Stimulated activated naive B cell treated with anti-CD40 and anti-IgM and Interleukin-4, amounts not matched to agents 10 μg/mL and 1 μg/mL and 100 μg/mL, for 72 hours (primary cell): ENCODE data around the gene LRRC47.
"Not testable (repeated sequence)": the region's sequence is repeated elsewhere in the genome, so short reads cannot be mapped to it uniquely, and the experiment has no call there.

Source experiments
- ATAC-seq, 2 donors: fragments of 150-1000 bp; cut with Tn5 transposase; replicated peaks; 2 replicates each; pipeline ENCODE4 v1.10.0; 2021; ENCODE audit warnings: moderate library complexity in 1 of 2
- DNase-seq: peaks from one replicate; pipeline ENCODE4 v3.0.0; 2021
- H3K27ac Mint-ChIP-seq: one replicate; pipeline ENCODE4 v1.8.0; 2022; ENCODE audit warnings: mild to moderate bottlenecking, mixed read lengths
- H3K27me3 Mint-ChIP-seq, 2 donors: one replicate each; pipeline ENCODE4 v1.8.0; 2022; ENCODE audit warnings: mixed read lengths in 2 of 2
- H3K36me3 Mint-ChIP-seq, 2 donors: one replicate each; pipeline ENCODE4 v1.8.0; 2022; ENCODE audit warnings: mixed read lengths in 2 of 2, mild to moderate bottlenecking in 1 of 2
- H3K4me1 Mint-ChIP-seq, 2 donors: one replicate each; pipeline ENCODE4 v1.8.0; 2022; ENCODE audit warnings: mixed read lengths in 2 of 2, mild to moderate bottlenecking in 1 of 2
- H3K4me3 Mint-ChIP-seq, 2 donors: one replicate each; pipeline ENCODE4 v1.8.0; 2022; ENCODE audit warnings: mild to moderate bottlenecking in 2 of 2, mixed read lengths in 2 of 2, moderate library complexity in 1 of 2
- H3K9me3 Mint-ChIP-seq, 2 donors: one replicate each; pipeline ENCODE4 v1.8.0; 2022; ENCODE audit warnings: mixed read lengths in 2 of 2, mild to moderate bottlenecking in 1 of 2

Gene LRRC47

DNA sequence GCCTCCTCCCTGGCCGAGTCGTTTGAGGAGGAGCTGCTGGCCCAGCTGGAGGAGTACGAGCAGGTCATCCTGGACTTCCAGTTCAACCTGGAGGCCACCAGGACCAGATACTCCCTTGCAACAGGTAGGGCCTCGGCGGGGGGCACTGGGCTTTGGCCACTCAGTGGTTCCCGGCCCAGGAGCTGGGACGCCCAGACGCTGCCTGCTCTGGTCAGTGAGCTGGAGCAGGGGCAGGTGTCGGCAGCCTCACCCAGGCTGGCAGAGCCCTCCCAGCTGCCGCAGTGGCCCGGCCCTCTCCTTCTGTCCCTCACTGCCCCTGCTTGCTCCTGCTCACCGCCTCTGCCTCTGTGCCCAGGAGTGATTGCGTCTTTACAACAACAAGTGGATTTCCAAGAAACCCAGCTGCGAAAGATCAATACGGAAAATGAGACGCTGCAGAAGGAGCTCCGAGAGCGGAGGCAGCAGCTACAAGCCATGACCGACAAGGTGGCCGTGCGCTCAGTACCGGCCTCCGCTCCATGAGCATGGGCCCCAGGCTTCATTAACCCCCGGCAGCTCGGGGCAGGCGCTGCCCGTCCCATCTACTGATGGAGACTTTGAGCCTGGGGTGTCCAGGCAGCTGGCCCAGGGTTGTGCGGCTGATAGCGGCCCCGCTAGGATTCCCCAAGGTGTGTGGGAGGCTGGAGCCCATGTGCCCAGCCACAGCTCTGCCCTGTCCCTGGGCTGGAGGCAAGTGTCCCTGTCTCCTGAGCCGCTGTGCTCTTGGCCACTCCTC, 32.8 kb downstream of the LRRC47 start:
- Mint-ChIP-seq H3K36me3 (peaks cover 0 to 2% of the 10 kb centered on the region in 2 donors), H3K27ac (no peak overlapping the region), H3K9me3 (peaks cover 0 to 3% of the 10 kb centered on the region in 2 donors), H3K4me1 (no peaks in the 10 kb centered on the region), H3K27me3 (peaks cover 34 to 52% of the 10 kb centered on the region in 2 donors), H3K4me3 (no peak overlapping the region)
- DNase-seq (no peak), ATAC-seq (no peak)

DNA sequence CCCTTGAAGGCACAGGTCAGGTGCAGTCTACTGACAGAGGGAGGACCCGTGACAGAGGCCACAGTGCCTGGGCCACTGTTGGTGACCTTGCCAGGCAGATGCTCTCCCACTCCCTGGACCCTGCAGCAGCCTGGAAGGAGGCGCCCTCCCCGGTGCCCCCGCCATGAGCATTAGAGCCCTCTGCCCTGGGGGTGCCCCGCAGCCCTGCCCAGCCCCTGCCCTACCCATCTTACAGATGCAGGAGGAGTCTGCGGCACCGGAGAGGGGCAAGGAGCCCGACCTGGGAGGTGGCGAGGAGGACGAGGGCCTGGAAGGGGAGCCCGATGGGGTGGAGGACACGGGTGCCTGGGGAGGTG, 33.4 kb downstream of the LRRC47 start:
- no peak overlapping the region for H3K4me3 Mint-ChIP-seq
- H3K27me3 Mint-ChIP-seq = peaks cover 35 to 52% of the 10 kb centered on the region in 2 donors
- DNase-seq (no peak), ATAC-seq (no peak)
- H3K27ac Mint-ChIP-seq = no peak overlapping the region
- H3K4me1 Mint-ChIP-seq = no peaks in the 10 kb centered on the region
- H3K9me3 Mint-ChIP-seq = peaks cover 0 to 3% of the 10 kb centered on the region in 2 donors
- H3K36me3 Mint-ChIP-seq = peaks cover 0 to 2% of the 10 kb centered on the region in 2 donors

DNA sequence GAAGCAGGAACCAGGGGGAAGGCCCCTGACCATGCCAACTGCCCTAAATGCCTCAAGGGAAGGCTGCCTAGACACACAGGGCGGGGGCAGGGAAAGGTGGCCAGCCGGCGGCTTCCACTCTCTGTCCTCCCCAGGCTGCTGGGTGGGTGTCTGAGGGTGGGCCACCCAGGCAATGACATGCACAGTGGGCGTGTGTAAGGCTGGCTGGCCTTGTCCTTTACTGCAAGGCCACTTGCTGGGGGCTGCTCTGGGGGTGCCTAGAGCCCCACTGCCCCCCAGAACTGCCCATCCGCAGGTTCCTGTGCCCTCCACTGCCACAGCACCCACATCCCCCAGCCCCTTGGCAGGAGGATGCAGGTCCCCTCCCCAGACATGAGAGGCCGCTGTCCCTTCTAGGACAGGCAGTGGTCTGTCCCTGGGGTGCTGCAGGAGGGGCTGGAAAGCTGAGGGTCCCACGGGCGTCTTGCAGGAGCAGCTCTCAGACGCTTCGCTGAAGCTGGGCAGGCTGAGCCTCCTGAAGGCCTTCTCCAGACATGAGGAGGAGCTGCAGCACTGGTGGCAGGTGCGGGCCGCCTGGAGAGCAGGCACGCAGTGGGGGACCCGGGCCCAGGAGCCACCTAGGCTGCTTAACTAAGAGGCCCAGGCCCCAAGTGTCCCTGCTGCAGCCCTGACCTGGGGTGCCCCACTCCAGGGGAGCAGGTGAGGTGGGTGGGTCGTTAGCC, 34.0 kb downstream of the LRRC47 start:
- no peak for ATAC-seq
- H3K36me3 Mint-ChIP-seq = peaks cover 0 to 2% of the 10 kb centered on the region in 2 donors
- peaks cover 0 to 3% of the 10 kb centered on the region in 2 donors for H3K9me3 Mint-ChIP-seq
- H3K27ac Mint-ChIP-seq = no peak overlapping the region
- no peaks in the 10 kb centered on the region for H3K4me1 Mint-ChIP-seq
- H3K27me3 Mint-ChIP-seq = peaks cover 30 to 46% of the 10 kb centered on the region in 2 donors
- H3K4me3 Mint-ChIP-seq = no peak overlapping the region
- no peak for DNase-seq

DNA sequence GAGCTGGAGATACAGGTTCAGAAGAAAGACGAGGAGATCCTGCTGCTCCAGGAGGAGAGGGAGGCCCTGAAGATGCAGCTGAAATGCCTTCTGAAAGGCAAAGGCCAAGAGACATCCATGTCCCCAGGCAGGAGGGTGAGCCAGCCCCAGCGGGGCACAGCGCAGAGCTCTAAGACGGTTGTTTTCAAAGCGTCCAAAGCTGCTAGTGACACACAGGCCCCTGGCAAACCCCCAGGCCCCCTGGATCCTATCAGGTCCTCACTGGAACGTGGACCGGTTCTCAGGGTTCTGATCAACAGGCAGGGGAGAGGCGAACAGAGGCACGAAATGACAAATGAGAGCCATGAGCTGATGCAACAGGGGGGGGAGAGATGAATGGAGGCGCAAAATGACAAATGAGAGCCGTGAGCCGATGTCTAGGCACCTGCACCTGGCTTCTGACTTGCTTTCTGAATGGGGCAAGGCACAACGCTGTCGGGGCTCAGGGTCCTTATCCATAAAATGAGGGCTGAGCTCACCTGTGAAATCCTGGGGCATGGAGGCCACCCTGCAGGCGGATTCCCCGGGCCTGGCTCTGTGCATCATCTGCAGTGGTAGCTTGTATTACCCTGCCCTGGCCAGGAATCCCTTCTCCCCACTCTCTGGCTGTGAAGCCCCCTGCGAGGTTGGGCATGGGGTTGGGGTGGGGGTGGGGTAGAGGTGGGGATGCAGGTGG, 34.8 kb downstream of the LRRC47 start:
- ATAC-seq (no peak), DNase-seq (no peak)
- H3K27me3 Mint-ChIP-seq = peaks cover 31 to 48% of the 10 kb centered on the region in 2 donors
- H3K36me3 Mint-ChIP-seq = peaks cover 0 to 2% of the 10 kb centered on the region in 2 donors
- H3K9me3 Mint-ChIP-seq = peaks cover 0 to 3% of the 10 kb centered on the region in 2 donors
- no peak overlapping the region for H3K27ac Mint-ChIP-seq
- H3K4me1 Mint-ChIP-seq = no peaks in the 10 kb centered on the region
- H3K4me3 Mint-ChIP-seq = no peak overlapping the region

DNA sequence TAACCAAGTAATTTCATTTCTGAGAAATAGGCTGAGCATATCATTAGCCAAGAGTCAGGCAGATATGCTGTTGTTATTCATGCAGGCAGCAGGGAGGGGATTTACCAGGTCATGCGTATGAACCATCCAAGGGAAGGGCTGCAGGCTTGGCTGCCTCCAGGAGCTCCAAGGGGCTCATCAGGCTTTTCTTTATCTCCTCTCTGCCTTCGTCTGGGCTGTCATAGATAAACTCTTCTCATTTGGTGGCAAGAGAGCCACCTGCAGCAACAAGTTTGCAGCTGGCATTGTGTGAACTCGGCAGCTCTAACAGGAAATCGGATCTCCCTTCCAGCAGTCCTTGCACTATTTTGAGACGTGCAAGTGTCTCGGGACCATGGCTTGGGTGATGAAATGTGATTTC, 36.5 kb downstream of the LRRC47 start:
- Mint-ChIP-seq H3K36me3 (no peaks in the 10 kb centered on the region), H3K4me1 (no peaks in the 10 kb centered on the region), H3K27ac (no peak overlapping the region), H3K27me3 (peaks cover 32 to 44% of the 10 kb centered on the region in 2 donors), H3K9me3 (peaks cover 0 to 3% of the 10 kb centered on the region in 2 donors), H3K4me3 (no peak overlapping the region)
- no peak for ATAC-seq
- DNase-seq = no peak

DNA sequence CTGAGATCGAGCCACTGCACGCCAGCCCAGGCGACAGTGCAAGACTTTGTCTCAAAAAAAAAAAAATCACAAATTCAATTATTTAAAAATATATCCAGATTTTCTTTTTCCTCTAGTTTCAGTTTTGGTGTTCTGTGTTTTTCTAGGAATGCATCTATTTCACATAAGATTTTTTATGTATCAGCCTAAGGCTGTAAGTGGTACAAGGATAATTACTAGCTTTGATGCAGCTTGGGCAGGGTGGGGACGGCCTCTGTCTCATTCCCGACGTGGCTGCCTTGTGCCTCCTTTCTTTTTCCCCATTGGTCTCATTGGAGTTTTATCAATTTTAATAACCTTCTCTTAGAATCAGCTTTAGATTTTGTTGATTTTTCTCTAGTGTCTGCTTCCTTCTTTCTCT, 37.1 kb downstream of the LRRC47 start:
- Mint-ChIP-seq H3K4me3 (no peak overlapping the region), H3K36me3 (no peaks in the 10 kb centered on the region), H3K4me1 (no peaks in the 10 kb centered on the region), H3K27me3 (peaks cover 32 to 44% of the 10 kb centered on the region in 2 donors), H3K27ac (peak overlapping the region; percentile 67), H3K9me3 (peaks cover 0 to 3% of the 10 kb centered on the region in 2 donors)
- no peak for ATAC-seq
- no peak for DNase-seq

DNA sequence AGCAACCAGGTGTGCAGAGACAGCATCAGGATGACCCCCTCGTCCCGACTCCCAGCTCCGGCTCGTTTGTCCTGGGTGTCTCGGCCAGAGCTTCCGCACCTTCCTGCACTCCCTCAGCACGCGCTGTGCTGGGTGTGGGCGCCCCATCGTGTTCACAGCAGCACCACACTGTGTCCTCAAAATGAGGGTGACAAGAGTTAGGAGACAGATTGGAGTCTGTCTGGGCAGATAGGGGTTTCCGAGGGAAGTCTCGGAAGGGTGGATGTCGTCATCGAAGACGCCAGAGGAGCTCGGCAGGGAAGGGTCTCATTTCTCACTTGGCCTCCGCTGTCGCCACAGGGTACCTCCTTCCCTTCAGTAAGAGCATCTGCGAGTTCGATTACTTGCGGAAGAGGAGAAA, 39.9 kb downstream of the LRRC47 start:
- peaks cover 34 to 49% of the 10 kb centered on the region in 2 donors for H3K27me3 Mint-ChIP-seq
- no peak overlapping the region for H3K27ac Mint-ChIP-seq
- peaks cover 0 to 3% of the 10 kb centered on the region in 2 donors for H3K9me3 Mint-ChIP-seq
- no peak for ATAC-seq
- H3K4me3 Mint-ChIP-seq = no peak overlapping the region
- no peak for DNase-seq
- H3K36me3 Mint-ChIP-seq = no peaks in the 10 kb centered on the region
- no peaks in the 10 kb centered on the region for H3K4me1 Mint-ChIP-seq

DNA sequence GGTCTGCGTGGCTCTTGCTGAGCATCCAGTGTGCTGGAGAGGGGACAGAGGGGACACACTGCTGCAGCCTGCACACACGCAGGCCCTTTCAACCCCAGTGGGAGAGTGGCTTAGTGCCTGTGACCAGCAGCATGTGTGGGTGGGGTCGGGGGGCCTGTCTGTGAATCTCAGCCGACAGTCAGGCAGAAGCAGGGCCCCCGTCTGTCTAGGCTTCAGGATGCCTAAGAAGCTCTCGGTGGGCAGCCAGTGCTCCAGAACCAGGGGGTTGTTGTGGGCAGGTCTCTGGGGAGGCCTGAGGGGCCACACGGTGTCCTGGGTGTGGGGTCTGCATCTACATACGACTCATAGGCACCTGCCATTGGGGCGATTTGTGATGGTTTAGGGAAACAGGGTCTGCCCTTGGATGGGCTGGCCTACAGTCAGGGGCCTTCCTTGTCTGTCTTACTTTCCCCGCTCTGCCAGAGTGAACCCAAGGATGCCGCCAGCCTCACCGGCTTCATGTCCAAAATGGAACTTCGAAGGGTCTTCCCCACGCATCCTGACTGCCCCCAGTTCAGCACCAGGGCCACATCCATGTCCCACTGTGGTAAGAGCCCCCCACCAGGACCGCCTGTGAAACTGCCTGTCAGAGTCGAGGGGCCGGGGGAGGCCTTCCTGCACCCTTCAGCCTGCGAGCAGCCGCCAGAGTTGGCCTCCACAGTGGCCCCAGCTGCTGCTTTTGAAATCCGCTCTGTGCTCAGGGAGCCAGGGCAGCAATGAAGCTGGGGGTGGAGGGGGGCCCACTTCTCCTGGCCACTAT, 42.4 kb downstream of the LRRC47 start:
- H3K27me3 Mint-ChIP-seq = peaks cover 23 to 34% of the 10 kb centered on the region in 2 donors
- H3K27ac Mint-ChIP-seq = no peak overlapping the region
- H3K4me3 Mint-ChIP-seq = no peak overlapping the region
- H3K36me3 Mint-ChIP-seq = no peaks in the 10 kb centered on the region
- DNase-seq (no peak), ATAC-seq (no peak)
- H3K9me3 Mint-ChIP-seq = no peaks in the 10 kb centered on the region
- H3K4me1 Mint-ChIP-seq = no peaks in the 10 kb centered on the region

DNA sequence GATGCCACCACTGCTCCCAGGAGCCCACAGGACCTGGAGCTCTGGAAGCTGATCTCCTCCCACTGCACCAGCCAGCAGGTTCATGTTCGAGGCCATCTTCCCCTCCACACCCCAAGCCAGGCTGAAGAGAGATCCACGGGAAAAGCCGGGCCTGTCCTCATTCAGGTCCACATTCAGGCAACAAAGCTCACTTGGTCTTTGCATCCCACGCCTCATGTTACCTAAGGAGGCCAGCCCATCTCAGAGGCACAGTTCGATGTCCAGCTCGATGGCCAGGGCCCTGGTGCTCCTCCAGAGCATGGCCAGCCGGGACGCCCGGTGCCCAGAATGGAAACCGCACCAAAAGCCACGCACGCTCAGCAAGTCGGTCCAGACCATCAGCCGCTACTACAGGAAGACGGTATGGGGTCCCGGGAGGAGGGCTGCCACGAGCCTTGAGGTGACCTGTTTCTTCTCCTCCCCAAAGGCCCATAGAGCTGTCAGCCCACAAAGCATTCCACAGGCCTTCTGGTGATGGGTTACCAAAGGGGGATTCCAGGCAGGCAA, 43.8 kb downstream of the LRRC47 start, which contains the start of gene CCDC27:
Gene CCDC27 (plus strand): TSS at position 51 of the 546 bp plus-strand sequence. CDS start 32 bp downstream, at position 83.
- DNase-seq (no peak), ATAC-seq (no peak)
- Mint-ChIP-seq H3K9me3 (no peaks in the 10 kb centered on the region), H3K27ac (no peak within 1 kb of the TSS), H3K36me3 (no peaks in the 10 kb centered on the region), H3K4me1 (peaks cover 8 to 10% of the 10 kb centered on the region in 2 donors), H3K4me3 (no peak within 1 kb of the TSS), H3K27me3 (peaks cover 19 to 28% of the 10 kb centered on the region in 2 donors)

DNA sequence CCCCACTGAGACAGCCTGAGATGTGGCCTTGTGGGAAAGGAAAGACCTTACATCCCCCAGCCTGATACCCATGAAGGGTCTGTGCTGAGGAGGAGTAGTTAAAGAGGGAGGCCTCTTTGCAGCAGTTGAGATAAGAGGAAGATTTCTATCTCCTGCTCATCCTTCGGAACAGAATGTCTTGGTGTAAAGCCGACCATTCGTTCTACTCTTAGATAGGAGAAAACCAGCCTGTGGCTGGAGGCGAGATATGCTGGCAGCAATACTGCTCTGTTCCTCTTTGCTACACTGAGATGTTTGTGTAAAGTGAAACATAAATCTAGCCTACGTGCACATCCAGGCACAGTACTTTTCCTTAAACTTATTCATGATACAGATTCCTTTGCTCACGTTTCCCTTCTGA, 45.6 kb downstream of the LRRC47 start:
- H3K4me3 Mint-ChIP-seq = no peak overlapping the region
- H3K27ac Mint-ChIP-seq = no peak overlapping the region
- H3K36me3 Mint-ChIP-seq = peaks cover 0 to 2% of the 10 kb centered on the region in 2 donors
- peaks cover 15 to 20% of the 10 kb centered on the region in 2 donors for H3K4me1 Mint-ChIP-seq
- ATAC-seq (no peak), DNase-seq (no peak)
- H3K27me3 Mint-ChIP-seq = peaks cover 8 to 16% of the 10 kb centered on the region in 2 donors
- no peaks in the 10 kb centered on the region for H3K9me3 Mint-ChIP-seq

DNA sequence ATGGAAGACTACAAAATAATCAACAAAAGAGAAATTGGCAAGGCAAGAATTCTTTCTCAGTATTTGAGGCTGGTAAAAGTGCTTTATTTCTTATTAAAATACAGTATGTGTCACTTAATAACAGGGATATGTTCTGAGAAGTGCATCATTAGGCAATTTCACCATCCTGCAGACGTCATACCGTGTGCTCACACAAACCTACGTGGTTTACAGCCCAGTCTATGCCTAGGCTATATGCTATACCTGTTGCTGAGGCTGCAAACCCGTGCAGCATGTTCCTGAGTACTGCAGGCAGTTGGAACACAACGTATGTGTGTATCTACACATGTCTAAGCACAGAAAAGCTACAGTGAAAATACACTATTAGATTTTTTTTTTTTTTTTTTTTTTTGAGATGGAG, 46.8 kb downstream of the LRRC47 start:
- Mint-ChIP-seq H3K27me3 (peaks cover 7 to 13% of the 10 kb centered on the region in 2 donors), H3K36me3 (peaks cover 7 to 14% of the 10 kb centered on the region in 2 donors), H3K9me3 (no peaks in the 10 kb centered on the region), H3K4me1 (peaks cover 24 to 33% of the 10 kb centered on the region in 2 donors), H3K4me3 (no peak overlapping the region), H3K27ac (no peak overlapping the region)
- ATAC-seq (no peak), DNase-seq (no peak)

DNA sequence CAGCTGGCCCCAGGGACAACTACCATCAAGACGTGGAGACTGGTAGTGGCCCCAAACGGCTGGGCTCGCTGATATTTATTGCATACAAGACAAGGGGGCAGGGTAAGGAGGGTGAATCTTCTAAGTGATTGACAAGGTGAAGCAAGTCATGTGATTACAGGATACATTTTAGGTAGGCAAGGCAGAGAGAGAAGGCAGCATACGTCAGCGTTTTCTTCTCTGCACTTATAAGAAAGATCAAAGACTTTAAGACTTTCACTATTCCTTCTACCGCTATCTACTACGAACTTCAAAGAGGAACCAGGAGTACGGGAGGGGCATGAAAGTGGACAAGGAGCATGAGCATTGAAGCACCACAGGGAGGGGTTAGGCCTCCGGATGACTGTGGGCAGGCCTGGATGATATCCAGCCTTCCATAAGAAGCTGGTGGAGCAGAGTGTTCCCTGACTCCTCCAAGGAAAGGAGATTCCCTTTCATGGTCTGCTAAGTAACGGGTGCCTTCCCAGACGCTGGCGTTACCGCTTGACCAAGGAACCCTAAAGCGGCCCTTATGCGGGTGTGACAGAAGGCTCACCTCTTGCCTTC, 47.9 kb downstream of the LRRC47 start:
- peaks cover 7 to 13% of the 10 kb centered on the region in 2 donors for H3K27me3 Mint-ChIP-seq
- ATAC-seq, H3K27ac Mint-ChIP-seq, H3K9me3 Mint-ChIP-seq, DNase-seq: not testable (repeated sequence)
- peak overlapping the region; percentile 84 to 85 for H3K4me3 Mint-ChIP-seq
- peaks cover 8 to 15% of the 10 kb centered on the region in 2 donors for H3K36me3 Mint-ChIP-seq
- peaks cover 24 to 34% of the 10 kb centered on the region in 2 donors for H3K4me1 Mint-ChIP-seq

DNA sequence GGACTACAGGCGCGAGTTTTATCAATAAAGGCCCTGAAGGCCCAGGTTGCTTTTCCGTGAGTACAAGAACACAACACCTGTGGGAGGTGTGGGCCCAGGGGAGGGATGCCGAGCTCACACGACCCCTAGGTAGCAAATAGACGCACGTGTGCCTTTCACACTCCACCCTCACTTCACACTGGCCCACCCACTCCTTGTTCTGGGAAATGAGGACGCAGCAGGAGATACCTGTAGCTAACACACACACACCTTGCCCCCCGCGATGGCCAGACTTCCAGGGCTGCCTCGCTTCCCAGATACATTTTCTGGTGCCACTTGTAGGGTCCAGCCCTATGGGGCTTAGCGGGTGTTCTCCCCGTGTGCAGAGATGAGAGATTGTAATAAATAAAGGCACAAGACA, 48.4 kb downstream of the LRRC47 start:
- no peaks in the 10 kb centered on the region for H3K9me3 Mint-ChIP-seq
- peak overlapping the region; percentile 84 to 85 for H3K4me3 Mint-ChIP-seq
- DNase-seq = no peak
- ATAC-seq = no peak
- H3K27ac Mint-ChIP-seq = no peak overlapping the region
- peaks cover 8 to 19% of the 10 kb centered on the region in 2 donors for H3K36me3 Mint-ChIP-seq
- H3K4me1 Mint-ChIP-seq = peaks cover 24 to 34% of the 10 kb centered on the region in 2 donors
- H3K27me3 Mint-ChIP-seq = peaks cover 5 to 13% of the 10 kb centered on the region in 2 donors
